Activated CD8-positive, alpha-beta memory T cell treated with anti-CD3 and anti-CD28 coated beads for 4 hours (primary cell): ENCODE data around the gene CCL24.
"Not testable (repeated sequence)": the region's sequence is repeated elsewhere in the genome, so short reads cannot be mapped to it uniquely, and the experiment has no call there.

Experiments
- DNase-seq, 2 donors: peaks; one replicate each; pipeline ENCODE4 v3.0.0-alpha.2; 2020; ENCODE audit warnings: low read depth in 2 of 2

CCL24 gene

DNA sequence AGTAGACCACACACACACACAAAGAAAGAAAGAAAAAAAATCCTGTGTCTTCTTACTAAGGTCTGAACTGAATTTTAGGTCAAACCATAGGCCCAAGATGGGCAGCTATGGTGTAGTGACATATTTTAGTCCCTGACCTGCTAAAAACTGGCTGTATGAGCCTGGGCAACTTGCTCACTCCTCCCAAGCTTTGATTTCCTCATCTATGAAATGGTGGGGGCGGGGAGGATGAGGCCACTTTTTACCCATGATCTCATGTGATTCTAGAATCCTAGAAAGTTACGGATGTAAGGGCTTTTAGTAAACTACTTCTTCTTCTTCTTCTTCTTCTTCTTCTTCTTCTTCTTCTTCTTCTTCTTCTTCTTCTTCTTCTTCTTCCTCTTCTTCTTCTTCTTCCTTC, 6.1 kb upstream of the CCL24 start:
- DNase-seq, result no peak

DNA sequence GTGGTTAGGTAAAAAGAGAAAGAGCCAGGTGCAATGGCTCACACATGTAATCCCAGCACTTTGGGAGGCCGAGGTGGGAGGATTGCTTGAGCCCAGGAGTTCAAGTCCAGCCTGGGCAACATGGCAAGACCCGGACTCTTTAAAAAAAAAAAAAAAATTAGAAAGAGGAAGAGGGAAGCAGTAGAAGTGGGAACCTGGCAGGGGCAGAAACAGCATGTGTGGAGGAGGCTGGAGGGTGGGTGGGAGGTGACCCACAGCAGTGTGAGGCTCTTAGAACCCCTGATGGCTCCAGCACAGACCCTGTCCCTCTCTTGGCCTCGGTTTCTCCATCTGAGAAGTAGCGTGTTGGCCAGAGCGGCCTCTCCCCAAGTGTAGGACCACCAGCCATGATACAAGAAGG, 4.9 kb upstream of the CCL24 start:
- DNase-seq, result no peak

DNA sequence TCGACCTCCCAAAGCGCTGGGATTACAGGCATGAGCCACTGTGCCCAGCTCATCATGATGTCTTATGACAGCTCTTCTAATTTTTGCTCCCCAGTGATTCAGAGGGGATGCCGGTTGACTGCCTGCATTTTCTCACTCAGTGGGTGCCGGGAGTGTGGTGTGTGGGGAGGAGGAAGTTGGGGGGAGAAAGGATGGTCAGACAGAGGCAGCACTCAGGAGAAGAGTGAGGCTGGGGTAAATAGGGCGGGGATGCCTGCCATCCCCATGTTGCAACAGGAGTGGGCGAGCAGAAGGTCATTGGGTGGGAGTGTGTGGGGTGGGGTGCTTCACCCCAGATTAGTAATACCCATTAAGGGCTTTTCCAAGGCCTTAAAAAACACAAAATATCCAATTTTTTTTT, 3.5 kb upstream of the CCL24 start:
- no peak for DNase-seq

DNA sequence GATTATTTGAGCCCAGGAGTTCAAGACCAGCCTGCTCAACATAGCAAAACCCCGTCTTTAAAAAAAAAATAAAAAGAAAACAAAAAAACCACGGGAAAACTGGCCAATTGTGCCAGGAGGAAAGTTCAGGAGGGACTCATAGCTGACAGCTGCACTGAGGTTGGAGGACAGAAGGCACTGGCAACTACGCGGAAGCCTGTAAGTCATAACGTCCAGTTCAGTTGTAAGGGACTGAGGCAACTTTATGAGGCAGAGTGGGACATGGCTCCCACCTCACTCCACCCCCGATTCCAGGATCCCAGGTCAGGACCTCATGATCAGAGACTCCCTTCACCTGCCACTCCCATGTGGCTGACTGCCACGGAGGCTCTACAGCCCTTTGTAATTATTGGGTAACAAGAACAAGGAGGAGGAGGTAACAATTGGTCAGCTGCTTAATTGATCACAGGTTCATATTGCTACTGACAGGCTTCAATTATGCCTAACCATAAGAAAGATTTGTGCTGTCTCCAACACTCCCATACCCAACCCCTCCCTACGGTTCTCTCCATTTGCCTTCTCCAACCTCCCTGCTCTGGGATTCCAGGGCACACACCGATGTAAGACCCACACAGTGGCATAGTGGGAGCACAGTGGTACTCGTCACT, 1.9 kb upstream of the CCL24 start:
- DNase-seq, result no peak

DNA sequence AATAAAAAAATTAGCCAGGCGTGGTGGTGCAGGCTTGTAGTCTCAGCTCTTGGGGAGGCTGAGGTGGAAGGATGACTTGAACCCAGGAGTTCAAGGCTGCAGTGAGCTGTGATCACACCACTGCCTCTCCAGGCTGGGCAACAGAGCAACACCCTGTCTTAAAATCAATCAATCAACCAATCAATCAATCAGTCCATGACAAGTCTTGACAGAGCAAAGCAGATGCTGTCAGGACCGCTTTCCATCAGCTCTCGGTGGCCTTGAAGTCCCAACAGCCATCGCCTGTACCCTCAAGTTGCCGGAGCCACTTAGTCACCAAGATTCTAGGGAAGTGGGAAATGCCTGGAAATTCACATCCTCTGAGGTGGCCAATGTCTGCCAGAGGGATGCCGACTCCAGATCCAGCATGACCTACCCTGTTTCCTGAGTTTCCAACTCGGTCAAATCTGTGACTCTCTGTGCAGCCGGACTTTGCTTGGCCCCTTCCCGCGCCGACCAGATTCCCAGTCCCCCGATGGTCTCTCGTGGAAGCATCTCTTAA, 871 bp upstream of the CCL24 start:
- DNase-seq, result no peak

DNA sequence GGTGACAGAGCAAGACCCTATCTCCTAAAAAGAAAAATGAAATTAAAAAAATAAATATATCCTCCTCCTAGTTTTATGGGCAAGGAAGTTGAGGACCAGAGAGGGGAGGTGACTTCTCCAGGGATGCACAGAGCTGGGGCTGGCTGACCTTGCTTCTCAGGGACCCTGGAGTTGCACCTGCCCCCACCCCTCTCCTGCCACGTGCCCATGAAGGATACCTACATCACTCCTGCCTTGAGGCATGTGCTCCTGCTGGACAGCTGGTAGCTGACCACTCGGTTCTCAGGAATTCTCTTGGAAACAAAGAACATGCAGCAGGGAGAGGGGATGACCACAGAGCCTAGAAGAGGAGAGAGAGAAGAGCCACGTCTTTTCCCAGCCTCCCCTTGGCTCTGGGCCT, 522 bp downstream of the CCL24 start:
- DNase-seq, result no peak

DNA sequence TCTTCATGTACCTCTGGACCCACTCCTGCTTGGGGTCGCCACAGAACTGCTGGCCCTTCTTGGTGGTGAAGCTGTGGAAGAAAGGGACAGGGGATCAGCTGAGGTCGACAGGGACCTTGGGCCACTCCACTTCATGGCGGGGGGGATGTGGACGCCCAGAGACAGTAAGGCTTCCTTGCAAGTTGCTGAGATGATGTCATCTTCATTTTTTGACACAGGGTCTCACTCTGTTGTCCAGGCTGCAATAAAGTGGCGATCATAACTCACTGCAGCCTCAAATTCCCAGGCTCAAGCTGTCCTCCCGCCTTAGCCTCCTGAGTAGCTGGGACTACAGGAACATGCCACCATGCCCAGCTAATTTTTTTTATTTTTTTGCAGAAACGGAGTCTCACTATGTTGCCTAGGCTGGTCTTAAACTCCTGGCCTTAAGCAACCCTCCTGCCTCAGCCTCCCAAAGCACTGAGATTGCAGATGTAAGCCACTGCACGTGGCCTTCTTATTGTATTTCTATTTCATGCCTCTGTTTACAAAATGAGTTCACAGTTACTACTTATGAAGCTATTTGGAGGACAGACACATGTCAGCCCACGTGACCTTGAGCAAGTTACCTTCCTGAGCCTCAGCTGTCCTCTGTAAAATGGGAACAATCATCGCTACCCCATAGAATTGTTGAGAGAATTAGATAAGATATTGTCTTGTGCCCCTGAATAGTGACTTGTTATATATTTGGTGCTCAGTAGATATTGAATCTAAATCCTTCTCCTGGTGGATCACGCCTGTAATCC, 1.5 kb downstream of the CCL24 start:
- DNase-seq, result no peak

DNA sequence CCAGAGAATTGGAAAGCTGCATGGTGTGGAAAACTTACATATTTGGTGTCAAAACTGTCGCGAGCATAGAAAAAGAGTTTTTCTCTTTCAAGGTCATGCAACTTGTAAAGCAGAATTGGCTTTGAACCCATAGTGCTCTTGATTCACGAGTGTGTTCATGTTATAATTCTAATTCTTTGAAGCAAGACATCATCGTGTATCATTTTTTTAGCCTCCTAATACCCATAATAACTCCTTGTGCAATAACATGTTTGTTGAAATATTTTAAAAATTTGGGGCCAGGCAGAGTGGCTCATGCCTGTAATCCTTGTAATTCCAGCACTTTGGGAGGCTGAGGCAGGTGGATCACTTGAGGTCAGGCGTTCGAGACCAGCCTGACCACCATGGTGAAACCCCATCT, 4.2 kb downstream of the CCL24 start:
- no peak for DNase-seq

DNA sequence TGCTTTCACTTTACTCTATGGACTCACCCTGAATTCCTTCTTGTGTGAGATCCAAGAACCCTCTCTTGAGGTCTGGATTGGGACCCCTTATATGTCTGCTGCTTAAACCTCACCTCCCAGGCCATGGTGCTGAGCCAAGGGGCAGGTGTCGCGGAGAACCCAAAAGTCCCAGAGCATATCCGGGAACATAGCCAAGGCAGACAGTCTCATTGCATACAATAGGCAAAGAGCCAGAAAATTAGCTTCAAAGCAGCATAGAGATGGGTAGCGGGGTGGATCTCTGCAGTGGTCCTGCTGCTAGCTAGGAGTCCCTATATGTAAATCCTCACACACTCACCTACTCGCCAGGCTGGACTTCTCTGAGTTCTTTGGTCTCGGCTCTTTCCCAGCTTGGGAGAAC, 5.5 kb downstream of the CCL24 start:
- no peak for DNase-seq

DNA sequence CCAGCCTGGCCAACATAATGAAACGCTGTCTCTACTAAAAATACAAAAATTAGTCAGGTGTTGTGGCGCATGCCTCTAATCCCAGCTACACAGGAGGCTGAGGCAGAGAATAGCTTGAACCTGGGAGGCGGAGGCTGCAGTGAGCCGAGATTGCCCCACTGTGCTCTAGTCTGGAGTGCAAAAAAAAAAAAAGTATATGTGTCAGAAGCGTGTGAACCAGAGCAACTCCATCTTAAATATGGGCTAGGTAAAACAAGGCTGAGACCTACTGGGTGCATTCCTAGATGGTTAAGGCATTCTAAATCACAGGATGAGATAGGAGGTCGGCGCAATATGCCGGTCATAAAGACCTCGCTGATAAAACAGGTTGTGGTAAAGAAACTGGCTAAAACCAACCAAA, 6.2 kb downstream of the CCL24 start:
- DNase-seq, result no peak

DNA sequence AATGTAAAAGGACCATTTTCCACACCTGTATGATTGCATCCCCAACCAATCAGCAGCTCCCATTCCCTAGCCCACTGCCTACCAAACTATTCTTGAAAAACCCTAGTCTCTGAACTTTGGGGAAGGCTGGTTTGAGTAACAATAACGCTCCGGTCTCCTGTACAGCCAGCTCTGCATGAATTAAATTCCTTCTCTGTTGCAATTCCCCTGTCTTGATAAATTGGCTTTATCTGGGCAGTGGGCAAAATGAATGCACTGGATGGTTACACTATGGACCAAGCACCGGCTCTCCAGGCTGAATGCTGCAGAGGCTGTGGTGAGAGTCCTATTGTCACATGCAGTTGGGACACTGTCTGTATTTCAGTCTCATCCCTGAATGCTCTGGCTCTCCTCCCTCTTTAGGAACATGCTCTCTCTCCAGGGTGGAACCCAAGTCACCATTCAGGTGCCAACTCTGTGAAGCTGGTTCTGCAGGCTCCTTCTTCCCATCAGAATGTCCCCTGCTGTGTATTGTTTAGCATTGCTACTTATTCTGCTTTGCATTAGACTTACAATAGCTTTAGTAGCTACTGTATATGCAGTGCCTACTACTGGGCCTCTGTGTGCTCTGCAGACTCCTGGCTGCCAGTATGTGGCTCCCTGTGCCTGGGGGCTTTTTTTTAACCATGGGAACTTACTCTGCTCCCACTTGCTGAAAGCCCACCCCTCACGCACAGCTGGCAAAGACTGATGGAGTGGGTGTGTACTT, 6.9 kb downstream of the CCL24 start:
- DNase-seq, result no peak

DNA sequence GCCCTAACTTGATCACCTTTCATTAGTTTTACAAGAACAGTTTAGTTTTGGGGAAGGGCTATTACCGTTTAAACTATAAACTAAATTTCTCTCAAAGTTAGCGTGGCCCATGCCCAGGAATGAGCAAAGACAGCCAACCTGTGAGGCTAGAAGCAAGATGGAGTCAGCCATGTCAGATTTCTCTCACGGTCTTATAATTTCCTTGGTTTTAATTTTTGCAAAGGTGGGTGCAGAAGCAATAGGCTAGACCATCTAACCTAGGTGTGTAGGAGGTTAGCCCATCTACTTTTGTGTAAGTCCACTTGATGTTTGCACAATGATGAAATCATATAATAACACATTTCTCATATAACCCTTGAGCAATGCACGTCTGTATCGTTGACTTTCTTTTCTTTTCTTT, 8.9 kb downstream of the CCL24 start:
- DNase-seq, result no peak

DNA sequence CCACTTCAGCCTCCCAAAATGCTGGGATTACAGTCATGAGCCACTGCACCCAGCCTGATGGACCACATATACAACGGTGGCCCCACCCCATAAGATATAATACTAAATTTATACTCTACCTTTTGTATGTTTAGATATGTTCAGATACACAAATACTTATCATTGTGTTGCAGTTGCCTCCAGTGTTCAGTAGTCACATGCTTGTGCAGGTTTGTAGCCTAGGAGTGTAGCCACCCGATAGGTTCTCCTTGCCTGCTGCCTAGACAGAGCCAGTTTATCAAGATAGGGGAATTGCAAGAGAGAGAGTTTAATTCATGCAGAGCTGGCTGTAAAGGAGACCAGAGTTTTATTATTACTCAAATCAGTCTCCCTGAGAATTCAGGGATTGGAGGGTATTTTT, 9.6 kb downstream of the CCL24 start:
- no peak for DNase-seq

DNA sequence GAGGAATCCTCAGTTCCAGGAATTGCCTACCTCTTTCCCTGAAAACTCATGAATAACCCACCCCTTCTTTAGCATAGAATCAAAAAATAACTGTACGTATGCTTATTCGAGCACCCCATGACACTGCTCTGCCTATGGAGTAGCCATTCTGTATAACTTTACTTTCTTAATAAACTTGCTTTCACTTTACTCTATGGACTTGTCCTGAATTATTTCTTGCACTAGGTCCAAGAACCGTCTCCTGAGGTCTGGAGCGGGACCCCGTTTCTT, 11.1 kb downstream of the CCL24 start:
- DNase-seq, result no peak

DNA sequence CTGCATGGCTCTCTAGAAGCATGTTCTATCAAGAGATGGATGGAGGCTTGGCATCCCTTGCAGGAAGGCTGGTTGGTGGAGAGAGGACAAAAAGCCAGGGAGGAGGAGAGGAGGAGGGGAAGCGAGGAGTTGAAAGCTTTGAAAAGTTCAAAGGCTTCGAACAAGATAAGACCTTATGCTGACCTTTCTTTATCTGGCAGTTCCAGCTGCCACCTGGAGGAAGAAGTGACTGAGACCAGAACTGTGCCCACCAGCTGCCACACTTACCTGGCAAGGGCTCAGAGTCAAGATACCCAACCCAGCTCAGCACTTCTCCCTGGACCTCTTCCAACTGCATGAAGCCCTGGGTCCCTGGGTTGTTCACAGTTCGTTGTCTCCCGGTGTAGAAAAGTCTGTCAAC, 14.8 kb downstream of the CCL24 start:
- no peak for DNase-seq

DNA sequence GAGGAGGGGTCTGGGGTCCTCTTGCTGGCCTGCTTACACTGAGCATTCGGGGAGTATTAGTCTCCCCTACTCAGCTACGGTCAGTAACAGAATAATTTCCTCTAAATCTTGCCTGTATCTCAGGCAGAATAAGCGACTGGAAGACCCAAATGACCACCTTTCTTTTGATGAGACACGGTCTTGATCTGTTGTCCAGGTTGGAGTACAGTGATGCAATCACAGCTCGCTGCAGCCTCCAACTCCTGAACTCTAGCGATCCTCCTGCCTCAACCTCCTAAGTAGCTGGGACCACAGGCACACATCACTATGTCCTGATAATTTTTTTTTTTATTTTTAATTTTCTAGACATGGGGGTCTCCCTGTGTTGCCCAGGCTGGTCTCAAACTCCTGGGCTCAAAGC, 17.2 kb downstream of the CCL24 start:
- no peak for DNase-seq

DNA sequence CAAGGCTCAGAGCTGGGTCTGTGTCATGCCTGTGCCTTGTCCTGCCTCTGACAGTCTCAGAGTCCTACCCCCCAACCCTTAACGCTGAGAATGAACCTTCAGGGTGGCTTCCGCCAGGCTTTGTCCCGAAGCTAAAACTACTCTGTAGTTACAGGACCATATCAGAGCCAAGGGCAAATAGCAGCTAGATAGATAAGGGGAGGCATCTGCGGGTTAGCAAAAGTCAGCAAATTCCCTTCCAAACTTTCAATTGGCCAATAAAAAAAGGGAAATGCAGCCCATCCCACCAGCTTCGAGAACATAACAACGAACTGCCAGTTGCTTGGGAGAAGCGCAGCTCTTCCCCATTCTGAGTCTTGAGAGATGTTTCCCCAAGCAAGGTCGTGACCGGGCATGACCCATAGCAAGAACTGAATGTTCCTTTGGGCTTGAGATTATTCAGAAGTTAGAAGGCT, 17.7 kb downstream of the CCL24 start:
- no peak for DNase-seq

DNA sequence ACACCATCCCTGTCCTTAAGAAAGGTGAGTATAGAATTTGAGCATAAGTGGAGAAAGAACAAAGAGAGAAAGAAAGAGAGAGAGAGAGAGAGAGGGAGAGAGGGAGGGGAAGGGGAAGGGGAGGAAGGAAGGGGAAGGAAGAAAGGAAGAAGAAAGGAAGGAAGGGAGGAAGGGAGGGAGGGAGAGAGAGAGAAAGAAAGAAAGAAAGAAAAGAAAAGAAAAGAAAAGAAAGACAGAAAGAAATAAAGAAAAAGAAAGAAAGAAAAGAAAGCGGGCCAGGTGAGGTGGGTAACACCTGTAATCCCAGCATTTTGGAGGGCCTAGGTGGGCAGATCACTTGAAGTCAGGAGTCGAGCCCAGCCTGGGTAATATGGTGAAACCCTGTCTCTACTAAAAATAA, 19.9 kb downstream of the CCL24 start:
- no peak for DNase-seq

DNA sequence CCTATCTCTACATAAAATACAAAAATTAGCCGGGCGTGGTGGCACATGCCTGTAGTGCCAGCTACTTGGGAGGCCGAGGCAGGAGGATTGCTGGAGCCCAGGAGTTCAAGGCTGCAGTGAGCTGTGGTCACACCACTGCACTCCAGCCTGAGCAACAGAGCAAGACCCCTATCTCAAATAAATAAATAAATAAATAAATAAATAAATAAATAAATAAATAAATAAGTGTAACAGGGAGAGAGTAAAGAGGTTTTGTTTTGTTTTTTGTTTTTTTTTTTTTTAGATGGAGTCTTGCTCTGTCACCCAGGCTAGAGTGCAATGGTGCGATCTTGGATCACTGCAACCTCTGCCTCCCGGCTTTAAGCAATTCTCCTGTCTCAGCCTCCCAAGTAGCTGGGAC, 21.0 kb downstream of the CCL24 start:
- DNase-seq, result not testable (repeated sequence)

DNA sequence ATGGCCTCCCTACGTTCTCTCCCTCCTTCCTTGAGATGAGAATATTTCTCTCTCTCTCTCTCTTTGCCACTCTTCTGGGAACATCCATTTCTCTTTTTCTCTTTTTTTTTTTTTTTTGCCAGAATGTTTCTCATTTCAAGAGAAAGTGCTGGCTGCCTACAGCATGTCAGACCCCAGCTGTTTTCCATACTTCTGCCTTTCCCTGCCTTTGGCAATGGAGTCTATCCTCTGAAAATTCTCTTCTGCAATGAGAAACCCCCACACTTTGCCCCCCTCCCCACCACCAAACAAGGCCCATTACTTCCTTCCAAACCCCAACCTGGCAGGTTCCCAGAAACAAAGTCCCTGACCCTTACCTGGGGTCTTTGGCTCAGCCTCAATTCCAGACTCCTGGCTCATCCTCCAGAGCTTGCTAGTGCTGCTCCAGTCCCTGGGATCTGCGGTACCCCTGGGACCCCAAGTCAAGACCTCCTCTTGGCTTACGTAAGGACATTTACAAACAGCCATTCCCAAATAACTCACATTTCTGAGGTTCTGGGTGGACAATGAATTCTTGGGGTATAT, 24.2 kb downstream of the CCL24 start:
- no peak for DNase-seq

DNA sequence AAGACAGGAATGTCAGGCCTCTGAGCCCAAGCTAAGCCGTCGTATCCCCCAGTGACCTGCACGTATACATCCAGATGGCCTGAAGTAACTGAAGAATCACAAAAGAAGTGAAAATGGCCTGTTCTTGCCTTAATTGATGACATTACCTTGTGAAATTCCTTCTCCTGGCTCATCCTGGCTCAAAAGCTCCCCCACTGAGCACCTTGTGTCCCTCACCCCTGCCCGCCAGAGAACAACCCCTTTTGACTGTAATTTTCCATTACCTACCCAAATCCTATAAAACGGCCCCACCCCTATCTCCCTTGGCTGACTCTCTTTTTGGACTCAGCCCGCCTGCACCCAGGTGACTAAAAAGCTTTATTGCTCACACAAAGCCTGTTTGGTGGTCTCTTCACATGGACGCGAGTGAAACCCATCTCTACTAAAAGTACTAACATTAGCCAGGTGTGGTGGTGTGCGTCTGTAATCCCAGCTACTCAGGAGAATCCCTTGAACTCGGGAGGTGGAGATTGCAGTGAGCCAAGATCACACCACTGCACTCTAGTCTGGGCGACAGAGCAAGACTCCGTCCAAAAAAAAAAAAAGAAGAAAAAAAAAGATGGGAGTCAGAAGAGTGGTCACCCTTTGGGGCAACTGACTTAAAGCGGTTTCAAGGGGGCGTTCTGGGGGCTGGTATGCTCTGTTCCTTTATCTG, 25.3 kb downstream of the CCL24 start:
- DNase-seq, result not testable (repeated sequence)

DNA sequence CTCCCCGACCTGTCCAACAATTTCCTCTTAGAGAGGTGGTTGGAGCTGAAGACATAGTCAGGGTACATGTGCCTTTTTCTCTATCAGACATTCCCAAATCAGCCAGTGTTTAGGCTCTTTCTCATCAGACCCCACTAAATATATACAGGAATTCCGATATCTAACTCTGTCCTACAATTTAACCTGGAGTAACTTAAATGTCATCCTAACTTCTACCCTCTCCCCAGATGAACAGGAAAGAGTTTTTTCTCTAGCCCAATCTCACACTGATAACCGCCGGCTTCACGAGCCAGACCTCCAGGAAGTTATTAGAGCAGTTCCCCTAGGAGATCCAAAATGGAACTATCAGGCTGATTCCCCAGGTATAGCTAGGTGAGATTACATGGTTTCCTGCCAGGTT, 30.5 kb downstream of the CCL24 start:
- not testable (repeated sequence) for DNase-seq
